ENCODE measurements around the gene INPP5A. TPM values are rescaled to one million over a fixed set of nuclear protein-coding genes. Genes with fewer than 3 reads are reported as not detected.

Gene INPP5A
- total RNA-seq, 1 experiment from 2014 or later = 16.6 TPM

DNA sequence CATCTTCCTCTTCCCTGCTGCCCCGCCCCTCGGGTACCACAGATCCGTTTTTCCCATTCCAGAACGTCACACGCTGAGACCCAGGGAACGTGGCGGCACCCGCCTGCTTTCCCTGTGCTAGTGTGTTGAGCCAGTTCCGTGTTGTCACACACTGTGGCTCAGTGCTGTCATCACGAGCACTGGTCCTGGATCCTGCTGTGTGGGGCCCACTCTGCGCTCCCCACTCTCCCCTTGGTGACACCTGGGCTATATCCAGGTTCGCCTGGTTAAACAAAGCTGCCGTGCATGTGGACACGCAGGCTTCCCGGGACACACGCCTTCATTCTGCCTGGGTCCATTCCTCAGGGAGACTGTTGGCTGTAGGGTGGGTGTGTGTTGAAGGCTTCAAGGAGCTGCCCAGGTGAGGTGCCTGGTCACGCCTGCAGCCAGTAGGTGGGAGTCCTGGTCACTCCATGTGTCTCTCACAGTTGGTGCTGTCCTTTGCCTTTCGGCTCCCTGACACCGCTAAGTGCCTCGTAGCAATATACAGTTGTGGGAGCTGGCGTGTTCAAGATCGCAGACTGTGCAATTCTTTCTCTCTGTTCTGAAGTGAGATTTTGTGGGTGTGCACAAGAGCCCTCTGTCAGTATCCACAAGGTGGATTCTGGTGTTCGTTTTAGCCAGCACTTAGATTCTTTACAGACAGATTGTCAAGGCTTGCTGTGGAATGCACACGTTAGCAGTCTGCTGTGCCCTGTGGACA, 88.6 kb downstream of the INPP5A start:
- Mint-ChIP-seq H3K27me3 (ENCODE audit: unreplicated experiment) (no peaks in the 10 kb centered on the region), H3K9me3 (ENCODE audit: low read depth, unreplicated experiment) (peaks cover 2% of the 10 kb centered on the region), H3K4me1 (ENCODE audit: low read depth, unreplicated experiment) (no peaks in the 10 kb centered on the region), H3K27ac (ENCODE audit: unreplicated experiment) (no peak overlapping the region), H3K4me3 (ENCODE audit: low read depth, unreplicated experiment) (no peak overlapping the region), H3K36me3 (ENCODE audit: insufficient read depth, unreplicated experiment) (no peaks in the 10 kb centered on the region)
- BruUV-seq (replicated peaks) = no TSS peak
- intact Hi-C loops (cut with micrococcal nuclease; ENCODE audit: unreplicated experiment) = no loop called here
- TF ChIP-seq, protein P1, sequence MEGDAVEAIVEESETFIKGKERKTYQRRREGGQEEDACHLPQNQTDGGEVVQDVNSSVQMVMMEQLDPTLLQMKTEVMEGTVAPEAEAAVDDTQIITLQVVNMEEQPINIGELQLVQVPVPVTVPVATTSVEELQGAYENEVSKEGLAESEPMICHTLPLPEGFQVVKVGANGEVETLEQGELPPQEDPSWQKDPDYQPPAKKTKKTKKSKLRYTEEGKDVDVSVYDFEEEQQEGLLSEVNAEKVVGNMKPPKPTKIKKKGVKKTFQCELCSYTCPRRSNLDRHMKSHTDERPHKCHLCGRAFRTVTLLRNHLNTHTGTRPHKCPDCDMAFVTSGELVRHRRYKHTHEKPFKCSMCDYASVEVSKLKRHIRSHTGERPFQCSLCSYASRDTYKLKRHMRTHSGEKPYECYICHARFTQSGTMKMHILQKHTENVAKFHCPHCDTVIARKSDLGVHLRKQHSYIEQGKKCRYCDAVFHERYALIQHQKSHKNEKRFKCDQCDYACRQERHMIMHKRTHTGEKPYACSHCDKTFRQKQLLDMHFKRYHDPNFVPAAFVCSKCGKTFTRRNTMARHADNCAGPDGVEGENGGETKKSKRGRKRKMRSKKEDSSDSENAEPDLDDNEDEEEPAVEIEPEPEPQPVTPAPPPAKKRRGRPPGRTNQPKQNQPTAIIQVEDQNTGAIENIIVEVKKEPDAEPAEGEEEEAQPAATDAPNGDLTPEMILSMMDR (IDR thresholded peaks at IDR 0.05; ENCODE audit: unreplicated experiment) = no peak
- DNase-seq = no peak
- CTCF ChIA-PET = no interaction called here

DNA sequence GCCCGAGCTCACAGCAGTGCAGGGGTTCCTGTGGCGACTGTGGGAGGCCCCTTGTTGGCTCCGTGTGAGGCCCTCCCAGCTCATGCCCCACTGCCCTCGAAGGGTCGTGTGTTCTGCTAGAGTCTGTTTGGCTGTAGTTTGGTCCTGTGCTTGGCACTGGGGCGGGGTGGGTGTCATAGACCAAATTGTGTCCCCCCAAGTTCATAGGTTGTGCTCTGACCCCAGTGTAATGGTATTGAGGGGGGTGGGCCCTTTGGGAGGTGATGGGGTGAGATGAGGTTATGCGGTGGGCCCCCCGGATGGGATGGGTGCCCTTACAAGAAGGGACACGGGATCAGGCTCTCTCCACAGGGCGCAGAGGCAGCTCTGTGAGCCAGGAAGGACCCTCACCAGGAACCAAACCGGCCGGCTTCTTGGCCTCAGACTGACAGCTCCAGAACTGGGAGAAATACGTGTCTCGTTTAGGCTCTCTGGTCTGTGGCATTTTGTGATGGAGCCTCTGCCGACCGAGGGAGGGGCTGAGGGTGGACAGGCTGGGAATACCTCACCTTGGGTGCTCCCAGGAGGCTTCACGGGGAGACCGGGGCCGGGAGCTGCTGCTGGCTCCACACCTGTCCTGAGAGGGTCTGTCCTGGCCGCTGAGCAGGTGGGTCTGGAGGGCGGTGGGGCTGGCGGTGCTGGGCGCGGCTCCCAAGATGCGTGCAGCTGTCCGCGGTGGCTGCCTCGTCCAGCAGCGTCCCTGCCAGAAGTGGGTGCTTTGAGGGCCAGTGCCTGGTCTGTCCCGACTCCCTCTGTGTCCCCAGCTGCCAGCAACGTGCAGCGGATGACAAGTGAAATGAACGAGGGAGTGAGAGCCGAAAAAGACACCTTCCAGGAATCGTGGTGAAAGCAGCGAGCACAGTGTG, 89.4 kb downstream of the INPP5A start:
- BruUV-seq (replicated peaks) = no TSS peak
- Mint-ChIP-seq H3K27me3 (ENCODE audit: unreplicated experiment) (no peaks in the 10 kb centered on the region), H3K9me3 (ENCODE audit: low read depth, unreplicated experiment) (peaks cover 1% of the 10 kb centered on the region), H3K36me3 (ENCODE audit: insufficient read depth, unreplicated experiment) (no peaks in the 10 kb centered on the region), H3K27ac (ENCODE audit: unreplicated experiment) (no peak overlapping the region), H3K4me3 (ENCODE audit: low read depth, unreplicated experiment) (no peak overlapping the region), H3K4me1 (ENCODE audit: low read depth, unreplicated experiment) (no peaks in the 10 kb centered on the region)
- intact Hi-C loops (cut with micrococcal nuclease; ENCODE audit: unreplicated experiment) = no loop called here
- TF ChIP-seq, protein P1 (IDR thresholded peaks at IDR 0.05; ENCODE audit: unreplicated experiment) = no peak
- DNase-seq = no peak
- CTCF ChIA-PET = no interaction called here

DNA sequence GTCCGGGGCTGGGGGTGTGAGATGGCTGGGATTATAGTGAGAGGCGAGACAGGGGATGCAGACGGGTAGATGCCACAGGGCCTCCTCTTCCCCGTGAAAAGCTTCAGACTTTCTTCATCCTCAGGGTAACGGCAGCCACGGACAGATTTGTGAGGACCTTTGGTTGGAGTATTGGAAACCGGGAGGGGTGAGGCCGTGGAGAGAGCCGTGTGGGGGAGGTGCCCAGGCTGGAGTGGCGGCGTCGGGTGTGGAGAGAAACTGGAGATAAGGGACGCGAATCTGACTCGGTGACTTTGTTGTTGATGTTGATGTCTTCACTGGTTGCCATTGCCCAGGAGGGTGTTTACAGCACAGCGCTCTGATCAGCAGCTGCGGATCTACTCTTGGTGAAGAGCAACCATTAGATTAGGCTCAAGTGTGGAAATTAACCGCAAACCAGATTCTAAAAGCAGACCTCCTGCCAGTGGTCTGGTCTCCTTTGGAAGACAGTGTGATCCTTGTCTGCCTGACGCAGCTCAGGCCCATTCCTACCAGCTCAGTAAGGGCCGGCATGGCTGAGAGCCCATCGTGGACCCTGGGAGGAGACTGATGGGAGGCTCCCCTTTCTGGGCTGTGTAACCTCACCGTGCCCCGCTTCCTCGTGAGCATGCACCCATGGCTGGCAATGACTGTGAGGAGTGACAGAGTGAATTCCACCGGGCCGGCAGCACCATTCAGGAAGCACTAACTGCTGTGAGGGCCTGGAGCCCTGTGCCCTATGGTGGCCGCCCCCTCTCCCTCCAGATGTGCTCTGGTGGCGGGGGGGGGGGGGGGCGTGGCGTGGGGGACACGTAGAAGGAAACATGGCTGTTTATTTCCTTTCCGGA, 90.3 kb downstream of the INPP5A start:
- no peaks in the 10 kb centered on the region for H3K4me1 Mint-ChIP-seq (ENCODE audit: low read depth, unreplicated experiment)
- CTCF ChIA-PET = no interaction called here
- no peaks in the 10 kb centered on the region for H3K36me3 Mint-ChIP-seq (ENCODE audit: insufficient read depth, unreplicated experiment)
- no peak for DNase-seq
- intact Hi-C loops (cut with micrococcal nuclease; ENCODE audit: unreplicated experiment) = no loop called here
- no peak overlapping the region for H3K27ac Mint-ChIP-seq (ENCODE audit: unreplicated experiment)
- no peaks in the 10 kb centered on the region for H3K9me3 Mint-ChIP-seq (ENCODE audit: low read depth, unreplicated experiment)
- no peaks in the 10 kb centered on the region for H3K27me3 Mint-ChIP-seq (ENCODE audit: unreplicated experiment)
- H3K4me3 Mint-ChIP-seq (ENCODE audit: low read depth, unreplicated experiment) = no peak overlapping the region
- TF ChIP-seq, protein P1 (IDR thresholded peaks at IDR 0.05; ENCODE audit: unreplicated experiment) = no peak
- BruUV-seq (replicated peaks) = no TSS peak

Measured in Calu3 (cell line).